IPS-18a (cell line): ENCODE results near the gene SCIMP.
"Not testable (repeated sequence)": the region's sequence is repeated elsewhere in the genome, so short reads cannot be mapped to it uniquely, and the experiment has no call there.

Experiments used
- H3K27ac ChIP-seq: one replicate; pipeline ENCODE4 v1.5.1; 2013; ENCODE audit warnings: low read length
- H3K27me3 ChIP-seq: one replicate; pipeline ENCODE4 v1.6.1; 2013; ENCODE audit warnings: mild to moderate bottlenecking, low read length; ENCODE audit not compliant: control insufficient read depth, insufficient read depth
- H3K36me3 ChIP-seq: one replicate; pipeline ENCODE4 v1.6.1; 2013; ENCODE audit warnings: low read depth, low read length; ENCODE audit not compliant: control insufficient read depth
- H3K4me1 ChIP-seq: one replicate; pipeline ENCODE4 v1.6.1; 2013; ENCODE audit warnings: low read depth, low read length; ENCODE audit not compliant: control insufficient read depth
- H3K4me3 ChIP-seq: one replicate; pipeline ENCODE4 v1.5.1; 2013; ENCODE audit warnings: low read length
- H3K9ac ChIP-seq: one replicate; pipeline ENCODE4 v1.6.1; 2013; ENCODE audit warnings: mild to moderate bottlenecking, low read length, moderate library complexity
- H3K9me3 ChIP-seq: one replicate; pipeline ENCODE4 v1.6.1; 2013; ENCODE audit warnings: low read depth, low read length; ENCODE audit not compliant: control insufficient read depth

Gene SCIMP

GRCh38 chr17:5257124-5257523 is 22.5 kb upstream of the SCIMP start:
- Histone ChIP-seq H3K9ac (no peak overlapping the region), H3K27me3 (no peaks in the 10 kb centered on the region), H3K4me1 (no peaks in the 10 kb centered on the region), H3K36me3 (no peaks in the 10 kb centered on the region), H3K4me3 (no peak overlapping the region), H3K9me3 (no peaks in the 10 kb centered on the region), H3K27ac (no peak overlapping the region)

DNA sequence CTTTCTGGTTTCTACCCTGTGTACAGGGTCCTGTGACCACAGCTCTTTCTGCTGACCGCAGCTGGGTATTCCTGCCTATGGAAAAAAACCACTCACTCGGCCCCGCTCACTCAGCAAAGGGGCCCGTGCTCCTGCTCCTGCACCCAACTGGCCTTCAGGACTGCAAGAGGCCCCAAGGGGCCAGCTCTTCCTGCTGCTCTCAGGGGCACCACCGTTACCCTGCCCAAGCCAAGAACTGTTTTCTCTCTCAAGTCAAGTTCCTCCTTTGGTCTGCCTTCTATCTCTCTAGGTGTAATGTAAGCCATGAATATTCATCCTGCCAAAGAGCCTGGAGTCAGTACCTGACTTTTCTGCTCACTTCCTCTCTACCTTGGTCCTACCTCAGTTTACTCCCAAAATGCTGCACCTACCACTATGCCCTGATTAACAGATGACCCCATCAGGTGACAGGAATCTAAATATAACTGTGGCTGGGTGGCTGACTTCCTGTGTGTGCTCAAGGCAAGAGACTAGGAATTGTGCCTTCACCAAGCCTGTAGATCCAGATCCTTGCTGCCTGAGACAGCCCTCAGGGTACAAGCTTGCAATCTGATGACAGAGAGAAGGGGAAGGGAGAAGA is 20.4 kb upstream of the SCIMP start:
- no peaks in the 10 kb centered on the region for H3K9me3 ChIP-seq
- H3K27ac ChIP-seq: no peak overlapping the region
- H3K4me3 ChIP-seq: no peak overlapping the region
- H3K4me1 ChIP-seq: no peaks in the 10 kb centered on the region
- no peaks in the 10 kb centered on the region for H3K27me3 ChIP-seq
- no peak overlapping the region for H3K9ac ChIP-seq
- H3K36me3 ChIP-seq: no peaks in the 10 kb centered on the region

DNA sequence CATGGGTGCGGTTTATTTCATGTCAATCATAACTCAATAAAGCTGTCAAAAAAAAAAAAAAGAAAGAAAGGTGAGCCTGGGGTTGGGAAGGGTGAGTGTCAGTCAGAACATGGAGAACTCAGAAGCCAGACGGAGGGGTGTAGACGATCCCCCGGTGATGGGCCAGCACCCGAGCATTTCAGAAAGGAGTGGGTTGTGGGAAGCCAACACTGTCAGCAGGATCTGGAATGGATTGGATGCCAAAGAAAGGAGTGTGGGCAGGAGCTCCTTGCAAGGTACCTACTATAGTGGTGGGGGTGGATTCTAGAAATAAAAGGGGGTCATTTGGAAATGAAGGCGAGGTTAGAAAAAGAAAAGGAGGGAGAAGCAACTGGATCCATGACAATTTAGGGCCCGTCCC is 19.8 kb upstream of the SCIMP start:
- no peaks in the 10 kb centered on the region for H3K27me3 ChIP-seq
- no peaks in the 10 kb centered on the region for H3K9me3 ChIP-seq
- H3K36me3 ChIP-seq: no peaks in the 10 kb centered on the region
- H3K27ac ChIP-seq: no peak overlapping the region
- H3K4me1 ChIP-seq: no peaks in the 10 kb centered on the region
- no peak overlapping the region for H3K4me3 ChIP-seq
- H3K9ac ChIP-seq: no peak overlapping the region

- Histone ChIP-seq H3K36me3 (no peaks in the 10 kb centered on the region), H3K27me3 (no peaks in the 10 kb centered on the region), H3K9me3 (no peaks in the 10 kb centered on the region), H3K4me1 (no peaks in the 10 kb centered on the region), H3K9ac (no peak overlapping the region), H3K27ac (no peak overlapping the region), H3K4me3 (no peak overlapping the region)
Measured at GRCh38 chr17:5249615-5250014, 15.0 kb upstream of the SCIMP start.

DNA sequence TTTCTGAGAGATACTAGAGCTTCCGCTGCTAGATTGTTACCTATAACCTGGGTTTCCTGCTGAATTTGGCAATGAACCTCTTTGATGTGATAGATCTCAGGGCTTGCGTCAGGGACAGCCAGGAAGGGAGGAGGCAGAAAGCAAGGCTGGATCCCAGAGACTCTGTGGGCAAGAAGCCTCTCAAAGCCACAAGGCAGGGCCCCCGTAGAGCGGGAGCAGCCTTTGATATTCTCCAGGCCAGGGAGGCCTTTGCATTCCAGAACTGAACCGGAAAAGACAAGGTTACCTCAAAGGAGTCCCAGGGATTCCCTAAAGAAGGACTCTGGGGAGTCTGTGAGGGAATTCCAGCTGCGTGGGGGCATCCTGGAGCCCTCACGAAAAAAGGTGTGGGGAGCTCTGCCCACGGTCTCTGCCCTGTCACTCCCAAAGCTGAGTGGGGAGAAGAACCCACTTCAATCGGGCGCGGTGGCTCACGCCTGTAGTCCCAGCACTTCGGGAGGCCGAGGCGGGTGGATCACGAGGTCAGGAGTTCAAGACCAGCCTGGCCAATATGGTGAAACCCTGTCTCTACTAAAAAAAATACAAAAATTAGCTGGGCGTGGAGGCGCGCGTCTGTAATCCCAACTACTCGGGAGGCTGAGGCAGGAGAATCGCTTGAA is 14.3 kb upstream of the SCIMP start:
- no peaks in the 10 kb centered on the region for H3K27me3 ChIP-seq
- no peak overlapping the region for H3K9ac ChIP-seq
- H3K27ac ChIP-seq: no peak overlapping the region
- no peak overlapping the region for H3K4me3 ChIP-seq
- H3K4me1 ChIP-seq: no peaks in the 10 kb centered on the region
- H3K9me3 ChIP-seq: no peaks in the 10 kb centered on the region
- H3K36me3 ChIP-seq: no peaks in the 10 kb centered on the region

GRCh38 chr17:5247621-5248020 is 13.0 kb upstream of the SCIMP start:
- H3K27me3 ChIP-seq: no peaks in the 10 kb centered on the region
- H3K27ac ChIP-seq: no peak overlapping the region
- H3K4me3 ChIP-seq: no peak overlapping the region
- H3K9me3 ChIP-seq: no peaks in the 10 kb centered on the region
- no peak overlapping the region for H3K9ac ChIP-seq
- H3K4me1 ChIP-seq: no peaks in the 10 kb centered on the region
- no peaks in the 10 kb centered on the region for H3K36me3 ChIP-seq

DNA sequence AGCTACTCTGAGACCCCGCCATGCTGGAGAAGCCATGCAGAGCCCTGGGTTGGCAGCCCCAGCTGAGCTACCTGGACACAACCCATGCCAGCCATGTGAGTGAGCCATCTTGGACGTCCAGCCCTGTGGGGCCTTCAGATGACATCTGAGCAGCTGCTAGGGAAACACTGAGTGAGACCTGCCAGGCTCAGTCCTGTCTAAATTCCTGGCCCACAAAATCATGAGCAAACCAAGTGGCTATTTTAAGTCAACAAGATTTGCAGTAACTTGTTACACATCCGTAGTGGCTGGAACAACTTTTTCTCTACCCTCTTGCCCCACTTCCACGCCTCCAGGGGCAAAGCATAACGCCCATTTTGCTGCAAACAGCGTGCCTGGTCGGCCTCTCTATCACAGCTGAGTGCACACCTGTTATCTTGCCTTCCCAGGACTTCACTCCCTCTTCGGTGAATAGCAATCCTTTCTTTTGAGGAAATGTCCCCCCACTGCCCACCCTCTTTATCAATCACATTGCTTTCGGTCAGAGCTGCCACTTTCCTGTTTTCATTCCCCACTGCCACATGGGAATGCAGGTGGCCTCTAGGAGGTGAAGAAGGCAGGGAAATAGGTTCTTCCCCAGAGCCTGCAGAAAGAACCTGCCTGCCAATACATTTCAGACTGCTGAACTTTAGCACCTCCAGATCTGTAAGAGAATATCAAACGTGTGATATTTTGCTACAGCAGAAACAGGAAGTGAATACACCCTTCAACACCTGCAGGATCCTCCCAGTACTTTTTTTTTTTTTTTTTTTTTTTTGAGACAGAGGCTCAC is 7.4 kb upstream of the SCIMP start:
- no peak overlapping the region for H3K9ac ChIP-seq
- H3K27me3 ChIP-seq: no peaks in the 10 kb centered on the region
- no peak overlapping the region for H3K27ac ChIP-seq
- no peak overlapping the region for H3K4me3 ChIP-seq
- no peaks in the 10 kb centered on the region for H3K9me3 ChIP-seq
- no peaks in the 10 kb centered on the region for H3K4me1 ChIP-seq
- no peaks in the 10 kb centered on the region for H3K36me3 ChIP-seq

GRCh38 chr17:5239769-5240168 is 5.1 kb upstream of the SCIMP start:
- not testable (repeated sequence) for H3K9me3 ChIP-seq, H3K36me3 ChIP-seq, H3K9ac ChIP-seq, H3K27me3 ChIP-seq, H3K27ac ChIP-seq, H3K4me1 ChIP-seq, H3K4me3 ChIP-seq

DNA sequence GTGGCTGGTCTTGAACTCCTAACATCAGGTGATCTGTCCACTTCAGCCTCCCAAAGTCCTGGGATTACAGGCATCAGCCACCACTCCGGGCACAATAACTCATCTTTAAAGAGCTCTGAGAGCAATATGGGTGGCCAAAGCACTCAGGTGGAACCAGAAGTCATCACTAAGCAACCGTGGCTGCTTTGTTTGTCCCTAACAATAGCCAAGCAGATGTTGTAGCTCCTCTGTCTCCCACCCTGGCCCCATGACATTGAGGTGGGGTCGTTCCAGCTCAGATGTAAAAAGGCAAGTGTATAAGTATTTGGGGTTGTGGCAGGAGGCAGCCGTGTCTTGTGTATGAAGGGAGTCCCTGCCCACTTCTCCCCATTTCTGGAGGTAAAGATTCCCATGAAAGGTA is 3.7 kb upstream of the SCIMP start:
- H3K27ac ChIP-seq: no peak overlapping the region
- H3K9ac ChIP-seq: no peak overlapping the region
- H3K4me3 ChIP-seq: no peak overlapping the region
- no peaks in the 10 kb centered on the region for H3K27me3 ChIP-seq
- H3K4me1 ChIP-seq: no peaks in the 10 kb centered on the region
- H3K9me3 ChIP-seq: no peaks in the 10 kb centered on the region
- no peaks in the 10 kb centered on the region for H3K36me3 ChIP-seq

GRCh38 chr17:5237541-5238016 is 2.9 kb upstream of the SCIMP start:
- H3K27ac ChIP-seq: no peak overlapping the region
- no peak overlapping the region for H3K9ac ChIP-seq
- H3K4me3 ChIP-seq: no peak overlapping the region
- H3K36me3 ChIP-seq: no peaks in the 10 kb centered on the region
- H3K4me1 ChIP-seq: no peaks in the 10 kb centered on the region
- H3K9me3 ChIP-seq: no peaks in the 10 kb centered on the region
- no peaks in the 10 kb centered on the region for H3K27me3 ChIP-seq

DNA sequence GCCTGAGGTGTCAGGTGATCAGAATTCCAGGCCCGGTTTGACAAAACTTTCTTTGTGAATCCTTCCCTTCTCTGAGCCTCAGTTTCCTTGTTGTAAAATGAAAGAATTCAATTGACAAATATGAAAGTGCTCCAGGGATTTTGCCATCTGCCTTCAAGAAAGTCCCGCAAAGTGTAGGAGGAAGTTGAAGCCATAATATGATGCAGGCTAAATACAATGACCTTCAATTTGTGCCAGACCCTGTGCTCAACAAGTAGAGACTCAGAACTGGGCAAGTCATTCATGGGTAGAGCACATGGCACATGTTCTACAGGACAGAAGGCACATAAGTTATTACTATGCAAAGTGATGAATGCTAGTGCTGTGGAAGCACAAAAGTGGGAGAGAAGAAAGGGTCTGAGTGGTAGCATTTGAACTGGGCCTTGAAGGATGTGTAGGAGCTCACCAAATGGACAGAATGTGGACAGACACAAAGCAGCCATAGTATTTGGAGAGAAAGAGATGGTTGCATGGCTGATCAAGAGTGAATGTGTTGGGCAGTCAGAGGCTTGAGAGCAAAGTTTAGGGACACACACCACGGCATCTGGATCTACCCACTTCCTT is 2.4 kb upstream of the SCIMP start:
- H3K4me3 ChIP-seq: no peak overlapping the region
- no peaks in the 10 kb centered on the region for H3K27me3 ChIP-seq
- H3K27ac ChIP-seq: no peak overlapping the region
- H3K9me3 ChIP-seq: no peaks in the 10 kb centered on the region
- H3K36me3 ChIP-seq: no peaks in the 10 kb centered on the region
- H3K9ac ChIP-seq: no peak overlapping the region
- H3K4me1 ChIP-seq: no peaks in the 10 kb centered on the region
